Stimulated activated CD8-positive, alpha-beta memory T cell treated with anti-CD3 and anti-CD28 coated beads, Interleukin-7, amount 100 ng/mL, for 1 hour (primary cell): ENCODE measurements around the gene FKBP2.
A peak's percentile ranks its signal among the peaks of the same experiment; 100 is the strongest.

ENCODE experiments used
- DNase-seq, 2 donors: peaks; one replicate each; pipeline ENCODE4 v3.0.0-alpha.2; 2020; ENCODE audit warnings: low read depth in 2 of 2

Gene FKBP2

DNA sequence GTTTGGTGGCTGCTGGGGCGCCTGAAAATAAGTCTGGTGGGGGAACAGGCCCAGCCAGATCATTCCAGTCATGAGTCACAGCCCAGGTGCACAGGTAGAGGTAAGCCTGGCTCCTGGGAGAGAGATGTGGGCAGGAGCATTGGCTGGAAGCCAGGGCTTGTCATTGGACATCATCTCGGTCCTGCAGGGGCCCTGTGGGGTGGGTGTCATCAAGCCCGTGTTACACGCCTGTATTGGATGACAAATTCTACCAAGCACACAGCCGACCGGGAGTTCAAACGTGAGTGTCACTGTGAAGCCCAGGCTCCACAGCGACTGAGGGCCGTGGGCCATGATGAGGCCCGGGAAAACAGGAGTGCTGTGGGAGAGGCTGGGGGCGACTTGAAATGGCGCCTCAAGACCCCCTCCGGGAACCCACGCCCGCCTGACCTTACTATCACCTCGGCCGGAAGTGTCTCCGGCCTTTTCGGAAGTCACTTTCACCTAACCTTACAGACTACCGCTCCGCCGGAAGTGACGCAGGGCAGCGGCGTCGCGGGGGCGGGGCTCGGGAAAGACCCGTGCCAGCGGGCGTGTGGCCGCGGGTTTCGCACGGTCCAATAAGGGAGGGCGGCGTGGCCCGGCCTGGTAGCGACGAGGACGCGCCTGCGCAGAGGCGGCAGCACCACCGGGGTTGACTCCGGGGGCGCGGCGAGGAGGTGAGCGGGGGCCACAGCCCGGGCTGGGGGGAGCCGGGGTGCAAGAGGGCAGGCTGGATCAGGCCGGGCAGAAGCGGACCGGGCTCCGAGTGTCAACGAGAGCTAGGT, at the start of gene FKBP2:
Gene FKBP2 (plus strand): TSS at position 661 of the 806 bp plus-strand sequence. CDS start 1,293 bp downstream, outside the sequence.
- peak; percentile 92 to 94 for DNase-seq

DNA sequence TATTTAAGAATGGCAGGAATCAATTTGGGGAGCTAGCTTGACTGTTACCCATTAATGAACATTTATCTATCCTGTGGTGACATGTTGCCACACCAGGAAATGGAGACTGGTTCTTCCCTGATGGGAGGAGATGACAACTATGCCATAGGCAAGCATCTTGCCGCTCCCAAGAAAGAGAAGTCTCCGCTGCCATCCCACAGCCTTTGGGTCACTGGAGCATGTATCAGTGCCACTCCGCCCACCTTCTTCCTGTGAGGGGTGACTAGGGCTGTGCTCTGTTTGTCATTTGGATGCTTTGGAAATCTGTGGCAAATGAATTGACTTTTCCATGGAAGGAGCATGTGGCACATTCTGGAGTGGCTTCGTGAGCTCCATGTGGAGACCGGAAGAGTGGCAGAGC, 48.5 kb upstream of the FKBP2 start:
- no peak for DNase-seq

GRCh38 chr11:64196626-64197025, 44.3 kb upstream of the FKBP2 start:
- no peak for DNase-seq

DNA sequence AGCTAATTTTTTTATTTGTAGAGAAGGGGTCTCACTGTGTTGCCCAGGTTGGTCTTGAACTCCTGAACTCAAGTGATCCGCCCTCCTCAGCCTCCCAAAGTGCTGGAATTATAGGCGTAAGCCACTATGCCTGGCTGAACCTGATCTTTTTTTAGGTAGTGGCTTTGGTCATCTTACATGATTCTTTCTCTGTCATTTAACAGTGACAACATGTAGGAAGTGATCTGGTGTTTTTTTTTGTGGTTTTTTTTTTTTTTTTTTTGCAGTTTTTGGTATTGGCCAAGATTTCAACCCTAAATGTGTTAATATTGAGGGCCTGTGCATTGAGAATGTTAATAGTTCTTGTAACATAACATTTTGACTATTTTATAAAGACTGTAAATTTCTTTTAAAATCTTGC, 42.4 kb upstream of the FKBP2 start:
- no peak for DNase-seq

DNA sequence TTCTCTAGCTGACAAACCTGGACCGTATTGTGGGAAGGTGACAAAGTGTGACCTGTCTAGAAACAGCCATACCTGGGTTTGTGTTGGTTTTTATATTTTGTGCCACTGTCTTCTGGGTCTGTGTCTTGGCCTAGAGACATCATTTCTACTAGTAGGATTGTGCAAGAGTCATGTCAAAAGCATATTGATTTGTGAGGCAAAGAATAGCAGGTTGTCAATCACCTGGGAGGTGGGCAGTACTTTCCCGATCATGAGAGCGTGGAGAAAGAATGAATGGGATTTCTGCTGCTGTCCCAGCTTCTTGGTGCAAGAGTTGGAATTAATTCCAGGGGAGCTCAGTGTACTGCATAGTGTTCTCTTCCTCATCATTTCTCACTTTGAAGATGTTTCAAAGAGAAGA, 39.4 kb upstream of the FKBP2 start:
- DNase-seq = no peak

- no peak for DNase-seq
Measured at GRCh38 chr11:64202992-64203391, 37.9 kb upstream of the FKBP2 start.

- no peak for DNase-seq
Measured at GRCh38 chr11:64203421-64204079, 37.3 kb upstream of the FKBP2 start.

- no peak for DNase-seq
Measured at GRCh38 chr11:64204080-64204440, 36.8 kb upstream of the FKBP2 start.

- DNase-seq = peak; percentile 63 to 73
Measured at GRCh38 chr11:64204464-64204989, 36.4 kb upstream of the FKBP2 start.

- DNase-seq = no peak
Measured at GRCh38 chr11:64206457-64207255, 34.2 kb upstream of the FKBP2 start, which contains the start of gene FERMT3. Gene FERMT3, plus strand, starts transcription at chr11:64206721. Its CDS starts 644 bp downstream, at chr11:64207365.

DNA sequence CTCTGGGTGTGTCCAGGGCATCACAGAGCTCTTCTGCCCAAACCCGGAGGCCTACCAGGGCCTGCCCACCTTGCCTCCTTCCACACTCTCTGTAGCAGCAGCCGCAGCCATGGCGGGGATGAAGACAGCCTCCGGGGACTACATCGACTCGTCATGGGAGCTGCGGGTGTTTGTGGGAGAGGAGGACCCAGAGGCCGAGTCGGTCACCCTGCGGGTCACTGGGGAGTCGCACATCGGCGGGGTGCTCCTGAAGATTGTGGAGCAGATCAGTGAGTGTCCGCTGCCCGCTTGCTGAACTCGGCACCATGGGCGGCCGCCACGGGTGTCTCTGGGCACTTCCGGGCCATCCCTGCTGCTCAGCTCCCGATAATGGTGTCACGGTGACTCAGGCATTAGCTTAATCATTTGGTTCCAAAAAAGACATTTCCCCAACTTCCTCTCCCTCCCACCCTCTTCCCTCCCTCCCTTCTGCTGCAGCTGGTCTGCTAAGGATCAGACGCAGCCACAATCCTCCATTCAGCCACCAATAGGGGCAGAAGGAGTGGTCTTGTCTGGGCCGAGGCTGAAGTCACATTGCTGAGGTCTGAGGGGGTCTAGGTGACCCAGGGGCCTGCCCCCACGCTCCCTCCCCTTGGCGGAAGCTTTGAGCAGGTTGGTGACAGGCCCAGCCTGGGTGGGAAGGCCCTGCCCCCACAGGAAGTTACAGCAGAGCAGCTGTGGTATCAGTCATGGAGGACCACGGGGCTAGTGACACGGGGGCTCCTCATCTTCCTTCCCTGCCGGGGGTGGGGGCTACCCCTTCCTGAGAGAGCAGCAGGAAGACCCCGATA, 33.4 kb upstream of the FKBP2 start:
- peak; percentile 54 to 60 for DNase-seq

GRCh38 chr11:64208086-64208795, 32.7 kb upstream of the FKBP2 start:
- DNase-seq = no peak

DNA sequence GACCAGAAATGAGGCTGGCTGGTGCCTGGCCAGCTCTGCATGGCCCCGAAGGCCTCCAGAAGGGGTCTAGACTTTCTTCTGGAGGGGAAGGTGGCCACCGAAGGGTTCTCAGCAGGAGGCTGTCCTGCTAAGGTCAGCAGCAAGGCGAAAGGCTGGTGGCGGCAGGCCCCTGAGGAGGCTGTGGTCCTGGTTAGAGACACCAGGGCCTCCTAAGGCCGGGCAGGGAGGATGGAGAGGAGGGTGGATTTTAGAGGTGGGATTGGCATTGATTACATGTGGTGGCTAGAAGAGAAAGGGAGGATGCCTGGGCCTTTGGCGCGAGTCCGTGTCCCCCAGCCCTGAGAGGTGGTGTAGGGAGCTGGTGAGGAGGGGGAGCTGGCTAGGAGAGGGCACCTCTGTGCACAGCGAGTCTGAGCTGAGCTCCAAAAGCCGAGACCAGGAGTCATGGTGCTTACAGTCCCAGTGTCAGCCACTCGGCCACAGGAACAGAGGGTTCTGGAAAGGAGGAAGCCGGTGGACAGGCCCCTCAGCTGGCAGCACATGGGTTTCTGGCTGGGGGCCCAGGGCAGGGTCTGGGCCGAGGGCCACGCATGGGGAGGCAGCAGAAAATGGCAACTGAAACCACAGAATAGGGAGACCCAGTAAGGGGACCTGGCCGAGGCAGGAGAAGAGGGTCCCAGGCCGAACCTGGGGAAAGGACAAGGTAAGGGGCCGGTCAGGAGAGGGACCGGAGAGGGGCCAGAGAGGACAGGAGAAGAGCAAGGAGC, 31.9 kb upstream of the FKBP2 start:
- DNase-seq = no peak

DNA sequence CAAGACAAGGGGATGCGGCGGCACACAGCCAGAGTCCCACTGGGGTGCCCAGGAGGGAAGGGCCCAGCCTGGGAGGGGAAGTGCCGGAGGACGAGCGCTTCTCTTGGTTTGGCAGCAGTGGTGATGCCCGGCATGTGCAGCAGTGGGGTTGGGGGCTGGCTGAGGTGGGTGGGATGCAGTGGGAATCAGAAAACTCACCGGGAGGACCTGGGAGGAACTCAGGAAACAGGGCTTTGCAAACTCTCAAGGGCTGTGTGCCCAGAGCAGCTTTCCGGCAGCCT, 31.4 kb upstream of the FKBP2 start:
- no peak for DNase-seq

DNA sequence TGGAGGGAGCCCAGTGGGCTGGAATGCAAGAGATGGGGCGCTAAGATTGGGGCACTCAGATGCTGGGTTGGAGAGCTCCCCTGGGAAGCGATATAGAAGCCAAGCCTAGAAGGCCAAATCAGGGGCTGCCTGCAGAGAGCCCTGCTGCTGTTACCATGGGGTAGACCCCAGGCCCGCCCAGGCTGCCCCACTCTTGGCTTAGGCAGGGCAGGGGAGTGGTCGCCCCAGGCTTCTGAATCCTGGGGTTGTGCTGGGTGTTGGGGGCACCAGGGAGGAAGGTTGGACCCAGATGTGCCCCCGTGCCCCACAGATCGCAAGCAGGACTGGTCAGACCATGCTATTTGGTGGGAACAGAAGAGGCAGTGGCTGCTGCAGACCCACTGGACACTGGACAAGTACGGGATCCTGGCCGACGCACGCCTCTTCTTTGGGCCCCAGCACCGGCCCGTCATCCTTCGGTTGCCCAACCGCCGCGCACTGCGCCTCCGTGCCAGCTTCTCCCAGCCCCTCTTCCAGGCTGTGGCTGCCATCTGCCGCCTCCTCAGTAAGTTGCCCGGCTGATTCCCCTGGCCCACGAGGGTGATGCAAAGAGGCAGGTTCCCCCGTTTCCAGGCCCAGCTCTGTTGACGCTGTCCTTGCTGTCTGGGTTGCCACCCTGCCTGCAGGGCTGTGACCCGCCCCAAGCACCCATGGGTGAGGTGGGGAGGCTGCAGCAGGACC, 30.4 kb upstream of the FKBP2 start:
- DNase-seq = no peak

DNA sequence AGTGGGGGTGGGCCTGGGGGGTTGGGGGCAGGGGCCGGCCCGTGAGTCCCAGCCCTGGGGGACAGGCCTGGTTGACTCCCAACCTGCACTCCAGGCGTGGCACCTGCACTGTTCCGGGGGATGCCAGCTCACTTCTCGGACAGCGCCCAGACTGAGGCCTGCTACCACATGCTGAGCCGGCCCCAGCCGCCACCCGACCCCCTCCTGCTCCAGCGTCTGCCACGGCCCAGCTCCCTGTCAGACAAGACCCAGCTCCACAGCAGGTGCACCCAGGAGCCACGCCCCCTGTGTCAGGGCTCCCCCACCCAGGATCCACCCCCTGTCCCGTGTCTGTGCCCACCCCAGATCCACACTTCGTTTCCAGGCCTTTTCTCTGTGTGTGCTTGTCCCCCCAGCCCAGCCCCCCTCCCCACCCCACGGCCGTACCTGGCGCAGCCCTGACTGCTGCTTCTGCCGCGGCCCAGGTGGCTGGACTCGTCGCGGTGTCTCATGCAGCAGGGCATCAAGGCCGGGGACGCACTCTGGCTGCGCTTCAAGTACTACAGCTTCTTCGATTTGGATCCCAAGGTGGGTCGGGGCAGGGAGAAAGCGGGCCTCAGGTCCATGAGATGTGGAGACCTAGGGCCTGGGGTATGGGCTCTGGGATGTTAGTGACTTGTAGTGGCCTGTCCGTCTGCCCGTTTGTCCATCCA, 29.6 kb upstream of the FKBP2 start:
- no peak for DNase-seq

GRCh38 chr11:64216879-64217278, 24.0 kb upstream of the FKBP2 start:
- DNase-seq = no peak

- DNase-seq = no peak
Measured at GRCh38 chr11:64218628-64219353, 22.1 kb upstream of the FKBP2 start.
